B cell (primary cell): ENCODE results near the gene LENG9. TPM values are rescaled to one million over a fixed set of nuclear protein-coding genes. Genes with fewer than 3 reads are reported as not detected.
A peak's percentile ranks its signal among the peaks of the same experiment; 100 is the strongest.

Experiments used
- ATAC-seq: fragments of 200-7000 bp; cut with Tn5 transposase; one replicate; pipeline ENCODE4 v1.10.0; 2021; ENCODE audit warnings: low read depth, mild to moderate bottlenecking, moderate number of reproducible peaks, moderate library complexity
- CTCF ChIA-PET: fragments of 350-600 bp; sonication (Branson Sonifier 250); formaldehyde crosslinking; loops from one replicate; lab custom pipeline; 2021; ENCODE audit warnings: antibody characterized with exemption, inconsistent platforms; lab: Charles Lee
- POLR2A ChIA-PET: fragments of 350-600 bp; sonication (Branson Sonifier 250); formaldehyde crosslinking; loops from one replicate; lab custom pipeline; 2021; ENCODE audit warnings: antibody characterized with exemption; lab: Charles Lee
- DNase-seq: peaks from one replicate; pipeline ENCODE4 v3.0.0; 2013
- H2AFZ ChIP-seq: 2 replicates; pipeline ENCODE4 v1.6.1; 2012; ENCODE audit warnings: mild to moderate bottlenecking, low read depth, low read length; ENCODE audit not compliant: insufficient read depth, poor library complexity, severe bottlenecking
- H3K27ac ChIP-seq, 2 donors: 1 replicate in 1 of 2; 2 replicates in 1 of 2; pipeline ENCODE4 v1.5.1; 2012 to 2013; ENCODE audit warnings: low read length in 2 of 2, mild to moderate bottlenecking in 2 of 2, moderate library complexity in 1 of 2
- H3K27me3 ChIP-seq, 4 experiments: fragments of 200-600 bp in 1 of 4; sonication (generic) in 1 of 4; replicated peaks in 1 of 4; 1 replicate in 2 of 4; 2 replicates in 2 of 4; pipeline versions ENCODE4 v1.6.1 to v1.7.0; 2013 to 2016; ENCODE audit warnings: low read length in 3 of 4, mild to moderate bottlenecking in 2 of 4, mixed read lengths in 1 of 4, moderate library complexity in 1 of 4; ENCODE audit not compliant: insufficient read depth in 4 of 4, control insufficient read depth in 3 of 4; ENCODE audit errors: control extremely low read depth in 1 of 4
- H3K36me3 ChIP-seq, 2 experiments: replicated peaks in 1 of 2; 1 replicate in 1 of 2; 2 replicates in 1 of 2; pipeline versions ENCODE4 v1.6.1 to v1.7.1; 2013; ENCODE audit warnings: low read length in 1 of 2; ENCODE audit not compliant: insufficient read depth in 2 of 2, control insufficient read depth in 1 of 2; ENCODE audit errors: control extremely low read depth in 1 of 2, extremely low read depth in 1 of 2
- H3K4me1 ChIP-seq, 2 donors: fragments of 200-600 bp in 1 of 2; sonication (generic) in 1 of 2; 1 replicate in 1 of 2; 2 replicates in 1 of 2; pipeline versions ENCODE4 v1.5.1 to v1.6.1; 2013 to 2017; ENCODE audit warnings: low read length in 2 of 2; ENCODE audit not compliant: control insufficient read depth in 2 of 2, insufficient read depth in 2 of 2
- H3K4me2 ChIP-seq: replicated peaks from 2 replicates; pipeline ENCODE3; 2012; ENCODE audit warnings: mild to moderate bottlenecking, low read depth, low read length; ENCODE audit not compliant: poor library complexity, severe bottlenecking
- H3K4me3 ChIP-seq, 5 experiments: fragments of 200-600 bp in 1 of 5; sonication (generic) in 1 of 5; 1 replicate in 3 of 5; 2 replicates in 2 of 5; pipeline versions ENCODE4 v1.5.1 to v1.7.0; 2011 to 2016; ENCODE audit warnings: low read length in 4 of 5, mild to moderate bottlenecking in 4 of 5, low read depth in 2 of 5, control low read depth in 1 of 5, moderate library complexity in 1 of 5; ENCODE audit not compliant: insufficient read depth in 1 of 5; ENCODE audit errors: control extremely low read depth in 1 of 5, extremely low read depth in 1 of 5
- H3K79me2 ChIP-seq: fragments of 200-600 bp; sonication (generic); one replicate; pipeline ENCODE4 v1.6.0; 2016; ENCODE audit warnings: low read length; ENCODE audit not compliant: control insufficient read depth, insufficient read depth
- H3K9ac ChIP-seq: fragments of 200-600 bp; sonication (generic); 2 replicates; pipeline ENCODE4 v1.6.1; 2017; ENCODE audit warnings: mild to moderate bottlenecking, low read length, moderate library complexity
- H3K9me3 ChIP-seq, 3 donors: one replicate each; pipeline versions ENCODE4 v1.6.1 to v1.7.1; 2013; ENCODE audit warnings: low read length in 2 of 3; ENCODE audit not compliant: control insufficient read depth in 2 of 3, insufficient read depth in 1 of 3; ENCODE audit errors: control extremely low read depth in 1 of 3
- H4K20me1 ChIP-seq: 2 replicates; pipeline ENCODE4 v1.6.0; 2012; ENCODE audit warnings: mild to moderate bottlenecking, low read length; ENCODE audit not compliant: insufficient read depth, control insufficient read depth, poor library complexity, severe bottlenecking
- H3K27ac Mint-ChIP-seq: one replicate; pipeline ENCODE4 v1.8.0; 2021; ENCODE audit warnings: mixed read lengths
- H3K27me3 Mint-ChIP-seq: one replicate; pipeline ENCODE4 v1.8.0; 2021; ENCODE audit warnings: mixed read lengths
- H3K4me1 Mint-ChIP-seq: one replicate; pipeline ENCODE4 v1.8.0; 2021; ENCODE audit warnings: mixed read lengths
- H3K4me3 Mint-ChIP-seq: one replicate; pipeline ENCODE4 v1.8.0; 2021; ENCODE audit warnings: mixed read lengths
- H3K9me3 Mint-ChIP-seq: one replicate; pipeline ENCODE4 v1.8.0; 2022; ENCODE audit warnings: mixed read lengths; ENCODE audit not compliant: insufficient read depth
- CTCF ChIP-seq: fragments of 200-600 bp; IDR thresholded peaks from one replicate; pipeline ENCODE4 v1.8.0; 2022; ENCODE audit warnings: antibody characterized with exemption, mild to moderate bottlenecking
- EZH2 ChIP-seq: IDR thresholded peaks from 2 replicates; pipeline ENCODE4 v1.6.1; 2012; ENCODE audit warnings: borderline replicate concordance, low read depth, mild to moderate bottlenecking, moderate library complexity, low read length; ENCODE audit not compliant: insufficient read depth, poor library complexity, severe bottlenecking
- WGBS: methylation state at CpG from one replicate; pipeline ENCODE4 v1.1.5; 2013; ENCODE audit warnings: missing lambda C conversion rate; ENCODE audit not compliant: insufficient coverage; 5-methylcytosine and 5-hydroxymethylcytosine counted together
- intact Hi-C: fragments of 100-400 bp; cut with micrococcal nuclease; formaldehyde crosslinking; loops from one replicate; pipeline ENCODE4 v1.10.0; 2022
- polyA plus RNA-seq: library from polyadenylated mRNA; depleted of rRNA; stranded (reverse); fragments of >200 nt; gene quantifications from 2 replicates; pipeline ENCODE4 v1.2.3, GENCODE V29; 2012
- total RNA-seq, 2 donors: library from RNA; stranded (reverse); fragments of 120-200 nt in 1 of 2; gene quantifications; 1 replicate in 1 of 2; 2 replicates in 1 of 2; pipeline versions ENCODE4 v1.2.3 to v1.2.4, GENCODE V29; 2013 to 2022

The LENG9 gene
- total and polyA plus RNA-seq, 2 donors (not counting 1 experiment from before 2014, with no cell fraction given): 4.6 to 6.6 TPM

- H3K27ac Mint-ChIP-seq: no peak overlapping the region
- Histone ChIP-seq H3K4me2 (peak overlapping the region; percentile 100), H3K4me3 (no peak overlapping the region), H3K4me1 (peaks cover 22 to 31% of the 10 kb centered on the region in 2 donors), H3K27me3 (peaks cover 0 to 20% (median 10%) of the 10 kb centered on the region in 4 experiments), H3K27ac (no peak overlapping the region), H3K9me3 (peaks cover 0 to 26% (median 0%) of the 10 kb centered on the region in 3 donors), H3K79me2 (no peaks in the 10 kb centered on the region), H3K9ac (no peak overlapping the region), H2AFZ (no peak overlapping the region), H4K20me1 (peaks cover 24% of the 10 kb centered on the region), H3K36me3 (peaks cover 0 to 14% of the 10 kb centered on the region in 2 experiments)
- H3K9me3 Mint-ChIP-seq: no peaks in the 10 kb centered on the region
- ATAC-seq: no peak
- CTCF ChIA-PET: no interaction called here
- 83% methylated on average over 48 of the region's 49 CpGs for WGBS
- TF ChIP-seq CTCF (no peak), EZH2 (no peak)
- peaks cover 23% of the 10 kb centered on the region for H3K27me3 Mint-ChIP-seq
- POLR2A ChIA-PET: interaction anchor here (0.6 kb wide), 2 partner anchors 18 to 198 kb away, joined by 3 to 8 read pairs; no protein-coding TSS in a partner anchor
- intact Hi-C loops: no loop called here
- peak overlapping the region; percentile 62 for H3K4me3 Mint-ChIP-seq
- DNase-seq: peak; percentile 48
- H3K4me1 Mint-ChIP-seq: peaks cover 23% of the 10 kb centered on the region
These were observed 2.0 kb upstream of the LENG9 start for GRCh38 chr19:54465426-54466109.
